GM13977 (cell line): ENCODE measurements around the gene MBD4.

ENCODE experiments used
- DNase-seq: peaks from one replicate; pipeline ENCODE4 v3.0.0; 2012; ENCODE audit warnings: low spot score
- in situ Hi-C: fragments of 300-500 bp; cut with MboI; formaldehyde crosslinking; loops from one replicate; pipeline ENCODE4 v1.12.0; 2022; ENCODE audit warnings: low sequenced_read_pairs, low pct_unique_long_range_greater_than_20kb, mixed read lengths, inconsistent platforms; ENCODE audit not compliant: unreplicated experiment
- TF ChIP-seq, protein P1 (sequence below): IDR thresholded peaks from 2 replicates; pipeline ENCODE4 v1.5.1; 2012; ENCODE audit warnings: mild to moderate bottlenecking, control low read depth; ENCODE audit not compliant: insufficient read depth; ENCODE audit errors: extremely low read depth, missing control alignments

MBD4 gene

DNA sequence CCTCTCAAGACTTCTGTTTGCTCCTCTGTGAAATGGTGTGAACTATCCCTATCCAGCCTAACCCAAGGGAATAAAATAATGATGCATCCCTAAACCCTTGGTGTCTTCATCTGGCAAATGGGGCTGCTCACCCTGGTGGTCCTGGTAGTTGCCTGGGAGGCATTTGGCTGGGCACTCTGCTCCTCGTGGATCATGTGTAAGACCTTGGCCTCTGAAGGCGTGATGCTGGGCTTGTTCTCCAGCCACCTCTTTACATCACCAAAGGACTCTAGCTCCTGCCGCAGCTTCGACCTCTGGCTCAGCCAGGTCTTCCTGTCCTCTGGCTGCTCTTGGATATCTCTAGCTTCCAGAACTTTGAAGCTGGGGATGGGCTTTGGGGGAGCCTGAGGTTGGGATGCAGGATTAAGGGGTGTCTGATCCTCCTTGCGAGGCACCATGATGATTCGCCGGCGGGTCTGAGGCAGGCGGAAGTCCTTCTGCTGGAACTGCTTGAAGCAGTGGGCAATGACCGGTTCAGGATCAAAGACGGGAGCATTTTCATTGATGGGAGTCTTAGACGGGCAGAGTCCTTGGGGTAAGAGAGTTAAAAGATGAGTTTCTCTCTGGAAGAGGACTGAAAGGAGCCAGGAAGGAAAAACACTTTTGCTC lies 18.4 kb downstream of the MBD4 start:
- TF ChIP-seq, protein P1, sequence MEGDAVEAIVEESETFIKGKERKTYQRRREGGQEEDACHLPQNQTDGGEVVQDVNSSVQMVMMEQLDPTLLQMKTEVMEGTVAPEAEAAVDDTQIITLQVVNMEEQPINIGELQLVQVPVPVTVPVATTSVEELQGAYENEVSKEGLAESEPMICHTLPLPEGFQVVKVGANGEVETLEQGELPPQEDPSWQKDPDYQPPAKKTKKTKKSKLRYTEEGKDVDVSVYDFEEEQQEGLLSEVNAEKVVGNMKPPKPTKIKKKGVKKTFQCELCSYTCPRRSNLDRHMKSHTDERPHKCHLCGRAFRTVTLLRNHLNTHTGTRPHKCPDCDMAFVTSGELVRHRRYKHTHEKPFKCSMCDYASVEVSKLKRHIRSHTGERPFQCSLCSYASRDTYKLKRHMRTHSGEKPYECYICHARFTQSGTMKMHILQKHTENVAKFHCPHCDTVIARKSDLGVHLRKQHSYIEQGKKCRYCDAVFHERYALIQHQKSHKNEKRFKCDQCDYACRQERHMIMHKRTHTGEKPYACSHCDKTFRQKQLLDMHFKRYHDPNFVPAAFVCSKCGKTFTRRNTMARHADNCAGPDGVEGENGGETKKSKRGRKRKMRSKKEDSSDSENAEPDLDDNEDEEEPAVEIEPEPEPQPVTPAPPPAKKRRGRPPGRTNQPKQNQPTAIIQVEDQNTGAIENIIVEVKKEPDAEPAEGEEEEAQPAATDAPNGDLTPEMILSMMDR, result no peak
- in situ Hi-C loops, result no loop called here
- DNase-seq, result no peak

DNA sequence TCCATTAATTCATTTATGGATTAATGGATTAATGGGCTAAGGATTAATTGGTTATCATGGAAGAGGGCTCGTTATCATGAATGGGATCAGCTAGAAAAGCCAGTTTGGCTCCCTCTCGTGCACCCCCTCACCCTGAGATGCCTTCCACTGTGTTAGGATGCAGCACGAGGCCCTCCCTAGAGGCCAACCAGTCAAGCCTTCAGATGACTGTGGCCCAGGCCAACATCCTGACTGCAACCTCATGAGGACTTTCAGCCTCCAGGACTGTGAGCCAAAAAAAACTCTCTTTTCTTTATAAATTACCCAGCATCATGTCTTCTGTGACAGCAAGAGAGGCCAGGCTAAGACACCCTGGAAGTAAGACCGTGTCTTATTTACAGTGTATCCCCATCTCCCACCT lies 20.3 kb downstream of the MBD4 start:
- DNase-seq, result no peak
- in situ Hi-C loops, result no loop called here
- TF ChIP-seq, protein P1, result no peak

DNA sequence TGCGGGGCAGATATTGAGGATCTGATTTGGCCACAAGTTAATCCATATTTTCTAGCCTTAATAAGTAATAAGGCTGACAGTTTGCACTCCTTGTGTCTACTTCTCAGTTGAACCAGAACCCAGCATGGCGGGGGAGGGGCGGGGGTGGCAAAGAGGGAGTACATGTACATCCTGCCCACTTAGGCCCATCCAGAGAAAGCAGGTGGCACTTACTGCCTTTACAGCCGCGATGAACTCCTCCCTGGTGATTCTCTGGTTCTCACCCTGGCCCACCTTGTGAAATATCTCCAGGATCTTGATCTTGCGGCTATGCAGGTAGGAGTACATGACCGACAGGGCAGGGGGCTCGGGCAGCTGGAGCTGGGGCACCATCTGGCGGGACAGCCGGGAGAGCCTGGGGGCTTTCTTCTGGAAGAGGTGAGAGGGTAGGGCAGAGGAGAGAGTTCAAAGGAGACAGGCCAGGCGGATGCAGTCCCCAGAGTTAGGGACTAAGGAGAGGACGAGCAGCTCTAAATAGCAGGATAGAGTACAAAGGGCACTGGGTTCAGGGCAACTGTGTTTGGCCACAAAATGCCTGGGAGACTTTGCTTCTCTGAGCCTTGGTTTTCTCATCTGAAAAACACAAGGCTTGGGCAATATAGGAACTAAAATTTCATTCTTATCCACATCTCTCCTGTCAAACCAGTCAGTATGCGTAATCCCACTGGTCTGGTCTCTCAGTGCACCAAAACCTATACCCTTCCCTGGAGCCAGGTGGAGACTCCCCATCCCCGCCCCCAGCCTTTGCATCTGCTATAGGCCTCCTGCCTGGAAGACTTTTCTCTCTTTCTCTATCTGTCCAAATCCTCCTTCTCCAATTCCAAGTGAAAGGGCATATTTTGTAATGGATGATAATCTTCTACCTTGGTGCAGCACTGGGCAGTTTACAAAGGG lies 21.4 kb downstream of the MBD4 start:
- in situ Hi-C loops, result no loop called here
- TF ChIP-seq, protein P1, result no peak
- no peak for DNase-seq

DNA sequence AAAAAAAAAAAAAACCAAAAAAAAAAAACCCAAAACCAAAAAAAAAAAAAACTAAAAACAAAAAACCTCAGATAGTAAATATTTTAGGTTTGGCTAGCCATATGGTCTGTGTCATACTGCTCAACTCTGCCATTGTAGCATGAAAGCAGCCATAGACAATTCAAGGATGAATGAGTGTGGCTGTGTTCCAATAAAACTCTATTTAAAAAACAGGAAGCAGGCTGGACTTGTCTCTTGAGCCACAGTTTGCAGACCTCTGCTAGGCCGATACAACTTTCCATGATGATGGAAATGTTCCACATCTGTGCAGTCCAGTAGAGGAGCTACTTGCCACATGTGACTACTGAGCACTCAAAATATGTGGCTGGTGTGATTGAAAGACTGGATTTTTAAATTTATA lies 22.4 kb downstream of the MBD4 start:
- in situ Hi-C loops, result no loop called here
- DNase-seq, result no peak
- TF ChIP-seq, protein P1, result no peak

DNA sequence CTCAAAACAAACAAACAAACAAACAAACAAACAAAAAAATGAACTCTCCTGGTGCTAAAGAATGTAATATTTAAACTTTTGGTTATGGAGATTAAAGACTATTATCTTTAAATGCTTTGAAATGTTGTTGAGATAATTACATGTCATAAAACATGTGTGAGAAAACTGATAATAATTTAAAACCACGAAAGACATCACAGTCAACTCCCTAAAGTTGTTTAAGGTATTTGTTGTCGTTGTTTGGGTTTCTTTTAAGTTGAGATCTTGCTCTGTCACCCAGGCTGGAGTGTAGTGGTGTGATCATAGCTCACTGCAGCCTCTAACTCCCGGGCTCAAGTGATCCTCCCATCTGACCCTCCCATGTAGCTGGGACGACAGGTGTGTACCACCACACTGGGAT lies 23.3 kb downstream of the MBD4 start:
- DNase-seq, result no peak
- in situ Hi-C loops, result no loop called here
- TF ChIP-seq, protein P1, result no peak

DNA sequence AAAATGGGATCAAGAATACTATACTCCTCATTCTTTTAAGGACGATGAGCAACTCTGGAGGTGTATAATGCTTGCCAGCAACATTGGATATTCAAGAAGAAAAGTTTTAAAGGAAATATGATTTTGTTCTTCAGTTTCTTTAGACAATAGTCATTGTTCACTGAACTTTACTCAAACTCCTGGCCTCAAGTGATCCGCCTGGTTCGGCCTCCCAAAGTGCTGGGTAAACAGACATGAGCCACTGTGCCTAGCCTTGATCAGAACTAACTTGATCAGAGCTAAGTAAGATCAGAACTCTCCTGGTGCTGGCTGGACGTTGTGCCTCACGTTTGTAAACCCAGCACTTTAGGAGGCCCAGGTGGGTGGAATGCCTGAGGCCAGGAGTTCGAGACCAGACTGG lies 23.9 kb downstream of the MBD4 start:
- in situ Hi-C loops, result no loop called here
- TF ChIP-seq, protein P1, result no peak
- no peak for DNase-seq
